Measurements from ENCODE around the gene FBF1. TPM values are rescaled to one million over a fixed set of nuclear protein-coding genes. Genes with fewer than 3 reads are reported as not detected.

The FBF1 gene
- total RNA-seq, 1 donor from 2014 or later = 3.5 TPM

DNA sequence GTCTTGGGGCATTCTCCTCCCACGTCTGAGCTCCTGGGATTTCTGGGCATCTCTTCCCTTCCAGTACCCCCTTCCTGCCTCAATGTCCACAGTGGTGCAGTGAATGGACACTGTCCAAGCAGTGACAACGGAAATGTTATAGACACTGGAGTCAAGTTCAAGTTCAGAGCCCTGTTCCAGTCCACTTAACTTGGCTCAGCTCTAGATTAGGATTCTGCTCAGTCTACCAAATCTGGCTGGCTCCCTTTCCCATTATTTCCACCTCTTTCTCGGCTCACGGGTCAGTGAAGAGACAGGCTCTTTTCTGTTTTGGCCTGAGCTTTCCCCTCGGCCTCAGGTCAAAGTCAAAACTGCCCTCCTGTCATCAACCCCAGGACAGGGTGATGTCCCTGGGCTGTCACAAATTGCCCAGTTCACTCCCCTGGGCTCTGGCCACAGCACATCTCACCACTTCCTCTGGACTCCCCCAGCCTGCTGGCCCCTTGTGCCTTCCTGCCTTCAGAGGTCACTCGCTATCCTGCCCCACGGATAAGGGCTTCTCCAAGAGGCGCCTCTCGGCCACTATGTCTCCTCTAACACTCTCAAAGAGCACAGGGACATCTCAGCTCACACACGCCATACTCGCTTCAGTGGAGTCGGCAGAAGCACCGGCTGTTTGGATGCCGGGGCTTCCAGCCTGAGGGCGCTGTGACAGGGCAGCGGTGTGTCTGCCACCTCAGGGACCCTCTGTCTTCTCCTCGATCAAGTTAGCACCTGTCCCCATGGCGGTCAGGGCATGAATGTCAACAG is 18.5 kb downstream of the FBF1 start:
- DNase-seq (ENCODE audit: missing footprints) = no peak
- ATAC-seq = no peak
- intact Hi-C loops (cut with DNase I) = no loop called here

- intact Hi-C loops (cut with DNase I) = no loop called here
- DNase-seq (ENCODE audit: missing footprints) (no peak), ATAC-seq (no peak)
Measured at GRCh38 chr17:75921596-75921995, 19.2 kb downstream of the FBF1 start.

GRCh38 chr17:75920045-75920560 is 20.7 kb downstream of the FBF1 start:
- ATAC-seq (no peak), DNase-seq (ENCODE audit: missing footprints) (no peak)
- intact Hi-C loops (cut with DNase I) = no loop called here

DNA sequence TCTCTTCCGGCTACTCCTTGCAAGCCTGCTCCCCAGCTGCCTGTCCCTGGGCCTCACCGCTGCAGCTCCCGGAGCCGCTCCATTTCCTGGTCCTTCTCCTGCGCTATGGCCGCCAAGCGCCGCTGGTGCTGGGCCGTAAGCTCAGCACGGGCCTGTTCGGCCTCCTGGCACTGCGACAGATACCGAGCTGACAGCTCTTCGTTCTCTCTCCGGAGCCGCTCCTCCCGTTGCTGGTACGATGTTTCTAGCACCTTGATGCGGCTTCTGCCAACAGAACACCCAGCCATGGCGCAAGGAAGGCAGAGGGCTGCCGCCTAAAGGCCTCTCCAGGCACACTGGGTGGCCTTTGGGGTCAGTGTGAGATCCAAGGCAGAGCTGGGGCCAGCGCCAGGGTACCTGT is 21.2 kb downstream of the FBF1 start:
- DNase-seq (ENCODE audit: missing footprints) = peak; percentile 72
- no peak for ATAC-seq
- intact Hi-C loops (cut with DNase I) = no loop called here

DNA sequence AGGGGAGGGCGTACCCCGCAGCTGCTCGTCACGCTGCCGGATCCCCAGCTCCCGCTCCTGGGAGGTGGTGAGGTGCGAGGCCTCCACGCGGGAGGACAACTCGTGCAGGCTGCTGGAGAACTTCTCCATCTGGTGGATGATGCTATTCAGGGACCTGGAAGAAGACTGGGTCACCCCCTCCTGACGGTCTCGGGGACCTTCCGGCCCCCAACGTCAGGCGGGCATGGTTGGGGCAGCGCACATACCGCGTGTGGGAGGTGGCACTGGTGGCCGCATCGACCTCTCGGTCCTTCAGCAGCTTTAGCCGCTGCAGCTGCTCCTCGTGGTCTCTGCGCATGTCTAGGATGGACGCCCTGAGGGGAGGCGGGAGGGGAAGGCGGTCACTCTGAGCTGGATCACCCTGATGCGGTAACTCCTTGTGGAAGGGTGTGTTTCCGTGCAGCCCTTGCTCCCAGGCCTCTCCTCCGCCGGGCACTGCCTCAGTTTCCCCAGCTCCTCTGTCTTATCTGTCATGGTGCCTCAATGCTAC is 22.9 kb downstream of the FBF1 start:
- intact Hi-C loops (cut with DNase I) = no loop called here
- DNase-seq (ENCODE audit: missing footprints) = no peak
- ATAC-seq = no peak

- DNase-seq (ENCODE audit: missing footprints) (no peak), ATAC-seq (no peak)
- intact Hi-C loops (cut with DNase I) = no loop called here
Measured at GRCh38 chr17:75917141-75917916, 23.5 kb downstream of the FBF1 start.

GRCh38 chr17:75915268-75915667 is 25.6 kb downstream of the FBF1 start:
- intact Hi-C loops (cut with DNase I) = no loop called here
- DNase-seq (ENCODE audit: missing footprints) (no peak), ATAC-seq (no peak)

GRCh38 chr17:75914643-75915267 is 26.1 kb downstream of the FBF1 start:
- intact Hi-C loops (cut with DNase I) = no loop called here
- no peak for ATAC-seq
- no peak for DNase-seq (ENCODE audit: missing footprints)

DNA sequence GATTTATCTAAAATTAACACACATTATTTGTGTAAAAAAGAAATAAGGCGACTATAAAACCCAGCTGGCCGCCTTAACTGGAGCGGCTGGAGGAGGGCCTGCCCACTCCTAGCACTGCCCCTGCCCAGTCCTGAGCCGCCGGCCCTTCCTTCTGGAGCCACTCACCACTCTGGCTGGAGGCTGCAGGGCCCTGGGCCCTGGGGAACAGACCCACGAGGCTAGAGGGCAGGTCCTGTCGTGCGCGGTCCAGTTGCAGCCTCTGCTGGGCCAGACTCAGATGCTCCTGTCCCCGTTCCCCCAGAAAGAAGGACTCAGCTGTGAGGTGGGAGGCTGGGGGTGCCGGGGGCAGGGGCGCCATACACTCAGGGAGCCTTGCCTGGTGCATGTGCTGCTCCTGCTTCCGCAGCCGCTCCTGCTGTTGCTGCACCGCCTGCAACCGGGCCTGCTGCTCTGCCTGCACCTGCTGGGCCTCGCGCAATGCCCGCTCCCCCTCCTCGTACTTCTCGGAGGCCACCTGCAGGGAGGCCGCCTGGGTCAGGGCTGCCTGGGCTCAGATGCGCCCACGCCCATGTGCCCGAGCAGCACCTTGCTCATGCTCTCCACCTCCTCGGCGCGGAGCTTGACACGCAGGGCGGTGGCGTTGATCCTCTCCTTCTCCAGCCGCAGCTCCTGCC is 27.2 kb downstream of the FBF1 start:
- intact Hi-C loops (cut with DNase I) = no loop called here
- ATAC-seq = no peak
- no peak for DNase-seq (ENCODE audit: missing footprints)

GRCh38 chr17:75910699-75911098 is 30.1 kb downstream of the FBF1 start:
- DNase-seq (ENCODE audit: missing footprints) (no peak), ATAC-seq (no peak)
- intact Hi-C loops (cut with DNase I) = no loop called here

DNA sequence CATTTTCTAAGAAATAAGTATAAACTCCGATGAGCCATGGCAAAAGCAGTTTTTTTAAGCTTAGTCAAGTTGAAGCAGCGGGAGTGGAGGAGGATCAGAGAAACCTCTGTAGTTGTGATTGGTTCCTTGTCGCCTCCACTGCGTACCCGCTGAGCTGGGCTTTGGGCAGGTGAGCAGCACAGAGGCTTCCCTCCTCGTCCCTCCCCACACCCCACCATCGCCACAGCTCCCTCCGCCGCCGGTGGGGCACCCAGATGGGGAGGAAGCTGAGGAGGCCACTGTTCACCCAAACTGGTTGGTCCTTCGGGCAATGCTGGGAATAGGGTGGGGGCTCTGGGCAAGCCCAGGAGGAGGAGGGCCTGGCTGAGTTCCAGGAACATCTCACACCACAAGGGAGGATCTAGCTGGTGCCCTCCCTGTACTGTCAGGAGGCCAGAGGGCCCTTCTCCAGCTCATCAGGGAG is 31.0 kb downstream of the FBF1 start:
- peak; percentile 14 for ATAC-seq
- intact Hi-C loops (cut with DNase I) = no loop called here
- no peak for DNase-seq (ENCODE audit: missing footprints)

- DNase-seq (ENCODE audit: missing footprints) (no peak), ATAC-seq (no peak)
- intact Hi-C loops (cut with DNase I) = no loop called here
Measured at GRCh38 chr17:75909051-75909811, 31.6 kb downstream of the FBF1 start.

DNA sequence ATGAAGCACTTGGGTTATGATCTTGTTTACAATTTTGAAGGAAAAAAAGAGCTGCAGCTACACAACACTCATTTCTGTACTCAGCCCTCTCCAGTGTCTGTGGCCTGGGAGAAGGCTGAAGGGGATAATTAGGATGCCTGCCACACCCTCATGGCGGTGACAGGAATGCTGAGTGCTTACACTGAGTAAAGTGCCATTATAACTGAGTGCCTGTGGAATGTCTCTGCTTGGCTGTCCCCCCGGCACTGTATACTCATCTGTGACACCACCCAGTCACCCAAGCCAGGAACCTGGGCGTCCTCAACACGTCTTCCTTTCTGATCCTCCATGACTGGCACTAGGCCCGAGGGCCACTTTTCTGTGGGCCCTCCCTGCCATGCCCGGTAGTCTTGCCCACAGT is 32.6 kb downstream of the FBF1 start:
- intact Hi-C loops (cut with DNase I) = no loop called here

DNA sequence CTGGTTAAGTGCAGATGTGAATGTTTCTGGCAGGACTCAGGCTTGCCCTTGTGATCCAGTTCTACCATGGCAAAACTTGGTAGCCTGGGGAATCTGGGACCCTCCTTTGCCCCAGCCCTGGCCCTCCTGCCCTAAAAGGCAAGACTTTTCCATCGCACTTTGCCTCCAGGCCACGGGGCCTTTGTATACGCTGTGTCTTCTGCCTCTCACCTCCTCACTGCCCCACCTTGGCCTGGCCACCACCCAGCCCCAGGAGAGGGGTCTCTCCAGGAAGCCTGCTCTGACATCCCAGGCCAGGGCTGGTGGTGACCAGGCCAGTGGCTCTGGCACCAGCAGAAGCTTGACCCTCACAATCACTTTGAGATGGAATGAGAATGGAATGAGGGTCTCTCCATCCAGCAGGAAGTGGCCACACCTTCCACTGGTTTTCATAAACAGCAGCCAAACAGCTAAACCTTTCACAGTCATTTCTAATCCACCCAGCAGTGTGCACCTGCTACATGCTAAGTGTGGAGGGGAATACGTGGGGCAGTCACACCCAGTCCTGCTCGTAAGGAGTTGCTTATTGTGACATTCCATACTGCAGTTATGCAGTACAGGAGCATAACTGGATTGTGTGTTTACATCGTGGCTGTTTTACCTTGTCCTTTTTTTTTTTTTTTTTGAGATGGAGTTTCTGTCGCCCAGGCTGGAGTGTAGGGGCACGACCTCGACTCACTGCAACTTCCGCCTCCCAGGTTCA is 34.5 kb downstream of the FBF1 start:
- DNase-seq (ENCODE audit: missing footprints) (no peak), ATAC-seq (no peak)
- intact Hi-C loops (cut with DNase I) = no loop called here

More for the DNA sequence above, 32.6 kb downstream of the FBF1 start:
- DNase-seq (ENCODE audit: missing footprints) (peak; percentile 84), ATAC-seq (peak; percentile 74)

GRCh38 chr17:75904749-75905521 is 35.9 kb downstream of the FBF1 start, which contains the start of gene MRPL38:
Gene MRPL38, minus strand, starts transcription at chr17:75904884. Its CDS starts 9 bp downstream, at chr17:75904875.
- ATAC-seq (peak; percentile 95), DNase-seq (ENCODE audit: missing footprints) (peak; percentile 97)
- intact Hi-C loops (cut with DNase I) = loop anchor here (1.0 kb wide), 2 partner anchors 74 to 100 kb away; partner anchors contain the start of genes ACOX1 and TEN1

DNA sequence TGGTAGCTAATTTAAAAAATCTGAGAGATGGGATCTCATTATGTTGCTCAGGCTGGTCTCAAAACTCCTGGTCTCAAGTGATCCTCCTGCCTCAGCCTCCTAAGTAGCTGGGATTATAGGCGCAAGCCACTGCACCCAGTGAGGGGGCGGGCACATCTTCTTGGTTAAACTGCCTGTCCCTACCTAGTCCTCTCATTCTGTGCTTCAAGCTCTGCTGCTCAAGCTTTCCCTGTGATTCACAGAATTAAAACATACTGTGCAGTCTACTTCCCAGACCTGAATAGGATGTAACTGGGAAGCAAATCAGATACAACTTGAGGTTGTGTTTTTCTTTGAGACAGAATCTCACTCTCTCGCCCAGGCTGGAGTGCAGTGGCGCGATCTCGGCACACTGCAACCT is 38.4 kb downstream of the FBF1 start:
- DNase-seq (ENCODE audit: missing footprints) (no peak), ATAC-seq (no peak)
- intact Hi-C loops (cut with DNase I) = no loop called here
